Mesothelial cell of epicardium (in vitro differentiated cells): ENCODE data around the gene PTPN5. TPM values are rescaled to one million over a fixed set of nuclear protein-coding genes. Genes with fewer than 3 reads are reported as not detected.
"Not testable (repeated sequence)": the region's sequence is repeated elsewhere in the genome, so short reads cannot be mapped to it uniquely, and the experiment has no call there.

Source experiments
- DNase-seq, 2 experiments: peaks; one replicate each; pipeline ENCODE4 v3.0.0; 2021; ENCODE audit warnings: low spot score in 2 of 2; ENCODE audit not compliant: unreplicated experiment in 2 of 2
- H3K27ac Mint-ChIP-seq: 2 replicates; pipeline ENCODE4 v1.8.0; 2021; ENCODE audit warnings: mixed read lengths
- H3K27me3 Mint-ChIP-seq: 2 replicates; pipeline ENCODE4 v1.8.0; 2021; ENCODE audit warnings: low read depth, mixed read lengths
- H3K36me3 Mint-ChIP-seq: 2 replicates; pipeline ENCODE4 v1.8.0; 2021; ENCODE audit warnings: mixed read lengths
- H3K4me1 Mint-ChIP-seq: 2 replicates; pipeline ENCODE4 v1.8.0; 2021; ENCODE audit warnings: mixed read lengths
- H3K4me3 Mint-ChIP-seq: 2 replicates; pipeline ENCODE4 v1.8.0; 2021; ENCODE audit warnings: mild to moderate bottlenecking, moderate library complexity, mixed read lengths
- H3K9me3 Mint-ChIP-seq: 2 replicates; pipeline ENCODE4 v1.8.0; 2021; ENCODE audit warnings: mixed read lengths
- CTCF ChIP-seq: fragments of 200-600 bp; sonication (generic); IDR thresholded peaks from one replicate; pipeline ENCODE4 v1.5.0; 2021; ENCODE audit warnings: antibody characterized with exemption; ENCODE audit not compliant: unreplicated experiment
- total RNA-seq: library from RNA; stranded (reverse); gene quantifications from 3 replicates; pipeline ENCODE4 v1.2.1, GENCODE V29; 2021

The PTPN5 gene
- total RNA-seq, 1 donor from 2014 or later: 3.3 TPM

GRCh38 chr11:18684267-18684666, 107.3 kb downstream of the PTPN5 start:
- Mint-ChIP-seq H3K36me3 (no peaks in the 10 kb centered on the region), H3K4me3 (no peak overlapping the region), H3K4me1 (no peaks in the 10 kb centered on the region), H3K27me3 (no peaks in the 10 kb centered on the region), H3K27ac (no peak overlapping the region), H3K9me3 (no peaks in the 10 kb centered on the region)
- no peak for DNase-seq
- no peak for TF ChIP-seq CTCF

DNA sequence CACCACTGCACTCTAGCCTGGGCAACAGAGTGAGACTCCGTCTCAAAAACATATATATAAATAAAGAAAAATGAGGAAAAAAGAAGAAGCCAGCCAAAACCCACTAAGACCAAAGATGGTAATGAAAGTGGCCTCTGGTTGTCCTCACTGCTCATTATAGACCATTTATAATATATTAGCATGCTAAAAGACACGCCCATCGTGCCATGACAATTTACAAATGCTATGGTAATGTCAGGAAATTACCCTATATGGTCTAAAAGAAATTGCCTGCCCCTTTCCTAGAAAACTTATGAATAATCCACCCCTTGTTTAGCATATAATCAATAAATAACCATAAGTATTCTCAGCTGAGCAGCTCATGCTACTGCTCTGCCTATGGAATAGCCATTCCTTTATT, 109.1 kb downstream of the PTPN5 start:
- DNase-seq: no peak
- no peaks in the 10 kb centered on the region for H3K36me3 Mint-ChIP-seq

GRCh38 chr11:18681949-18682348, 109.6 kb downstream of the PTPN5 start:
- H3K4me3 Mint-ChIP-seq, H3K36me3 Mint-ChIP-seq, H3K27ac Mint-ChIP-seq, H3K4me1 Mint-ChIP-seq, H3K9me3 Mint-ChIP-seq, DNase-seq, H3K27me3 Mint-ChIP-seq: not testable (repeated sequence)

More for the DNA sequence above, 109.1 kb downstream of the PTPN5 start:
- H3K27ac Mint-ChIP-seq: no peak overlapping the region
- H3K4me1 Mint-ChIP-seq: no peaks in the 10 kb centered on the region
- no peaks in the 10 kb centered on the region for H3K9me3 Mint-ChIP-seq
- no peak overlapping the region for H3K4me3 Mint-ChIP-seq
- no peaks in the 10 kb centered on the region for H3K27me3 Mint-ChIP-seq
- no peak for TF ChIP-seq CTCF

Other genes with a start within 250 kb of the PTPN5 start
- gene UEVLD, start 203.1 kb downstream of the PTPN5 start, total RNA-seq: 12.6 to 15.6 TPM (median 14.8 TPM) in 3 replicates
- gene MISFA, start 192.0 kb downstream of the PTPN5 start, total RNA-seq: 7.6 to 8.9 TPM (median 8.0 TPM) in 3 replicates
- gene SPTY2D1, start 157.5 kb downstream of the PTPN5 start, total RNA-seq: 22.3 to 26.9 TPM (median 23.0 TPM) in 3 replicates
- 6.6 to 7.9 TPM (median 7.4 TPM) in 3 replicates for gene TMEM86A, start 93.0 kb downstream of the PTPN5 start, total RNA-seq
- gene IGSF22, start 65.6 kb downstream of the PTPN5 start, total RNA-seq: 0.24 to 0.47 TPM (median 0.45 TPM) in 3 replicates
- gene MRGPRX1, start 147.6 kb upstream of the PTPN5 start, total RNA-seq: not detected in 3 replicates